H4 (cell line): Measurements from ENCODE around the gene VPS37B. TPM values are rescaled to one million over a fixed set of nuclear protein-coding genes. Genes with fewer than 3 reads are reported as not detected.

Experiments used
- DNase-seq: peaks from one replicate; pipeline ENCODE4 v3.0.0-alpha.2; 2015; ENCODE audit warnings: low spot score
- total RNA-seq: library from RNA; depleted of rRNA; stranded (reverse); fragments of >200 nt; shearing (Covaris generic); gene quantifications from 2 replicates; pipeline ENCODE4 v1.2.3, GENCODE V29; 2014

The VPS37B gene
- total RNA-seq, 1 experiment from 2014 or later = 29.2 TPM

- no peak for DNase-seq
These were observed 29.5 kb downstream of the VPS37B start for GRCh38 chr12:122866379-122866778.

- DNase-seq = no peak
These were observed 30.4 kb downstream of the VPS37B start for GRCh38 chr12:122865268-122866231.

GRCh38 chr12:122864894-122865253 is 31.1 kb downstream of the VPS37B start:
- no peak for DNase-seq

- no peak for DNase-seq
These were observed 32.8 kb downstream of the VPS37B start for GRCh38 chr12:122862872-122863701.

- no peak for DNase-seq
These were observed 33.8 kb downstream of the VPS37B start for GRCh38 chr12:122862110-122862634.

- DNase-seq = no peak
These were observed 34.3 kb downstream of the VPS37B start for GRCh38 chr12:122861587-122861970.

- DNase-seq = no peak
These were observed 34.9 kb downstream of the VPS37B start for GRCh38 chr12:122860854-122861586.

GRCh38 chr12:122860040-122860853 is 35.7 kb downstream of the VPS37B start:
- DNase-seq = peak; percentile 69

- DNase-seq = no peak
These were observed 36.5 kb downstream of the VPS37B start for GRCh38 chr12:122859303-122860039.

- DNase-seq = no peak
These were observed 37.2 kb downstream of the VPS37B start for GRCh38 chr12:122858591-122859302.

- DNase-seq = no peak
These were observed 37.8 kb downstream of the VPS37B start for GRCh38 chr12:122858171-122858570.

GRCh38 chr12:122856999-122857671 is 38.8 kb downstream of the VPS37B start:
- DNase-seq = no peak

GRCh38 chr12:122855928-122856831 is 39.7 kb downstream of the VPS37B start:
- DNase-seq = no peak

- DNase-seq = no peak
These were observed 40.7 kb downstream of the VPS37B start for GRCh38 chr12:122855071-122855829.

GRCh38 chr12:122854554-122854953 is 41.4 kb downstream of the VPS37B start:
- no peak for DNase-seq

- DNase-seq = no peak
These were observed 42.2 kb downstream of the VPS37B start for GRCh38 chr12:122853582-122854245.
